ENCODE data around the gene SSR4.

Gene SSR4

GRCh38 chrX:153829799-153830639, 35.6 kb downstream of the SSR4 start, which contains the start of gene PDZD4:
TSS of gene PDZD4 (minus strand) at chrX:153830544. CDS start at chrX:153830298, 246 bp downstream.
- no peak for DNase-seq (ENCODE audit: low read depth in 2 of 2)

GRCh38 chrX:153830640-153831428, 36.4 kb downstream of the SSR4 start:
- no peak for DNase-seq (ENCODE audit: low read depth in 2 of 2)

- DNase-seq (ENCODE audit: low read depth in 2 of 2) = no peak
Measured at GRCh38 chrX:153831429-153832150, 37.1 kb downstream of the SSR4 start.

- DNase-seq (ENCODE audit: low read depth in 2 of 2) = no peak
Measured at GRCh38 chrX:153832728-153833127, 38.3 kb downstream of the SSR4 start.

GRCh38 chrX:153836921-153837320, 42.5 kb downstream of the SSR4 start:
- no peak for DNase-seq (ENCODE audit: low read depth in 2 of 2)

GRCh38 chrX:153844509-153845082, 50.1 kb downstream of the SSR4 start:
- no peak for DNase-seq (ENCODE audit: low read depth in 2 of 2)

- DNase-seq (ENCODE audit: low read depth in 2 of 2) = no peak
Measured at GRCh38 chrX:153845195-153845594, 50.7 kb downstream of the SSR4 start.

- DNase-seq (ENCODE audit: low read depth in 2 of 2) = no peak
Measured at GRCh38 chrX:153845842-153846241, 51.4 kb downstream of the SSR4 start.
